GM13976 (cell line): Measurements from ENCODE around the gene SEMA3G.

ENCODE experiments used
- DNase-seq: peaks from one replicate; pipeline ENCODE4 v3.0.0; 2012; ENCODE audit warnings: low spot score
- CTCF ChIP-seq: IDR thresholded peaks from 2 replicates; pipeline ENCODE4 v1.5.1; 2012; ENCODE audit warnings: borderline replicate concordance, mild to moderate bottlenecking; ENCODE audit not compliant: insufficient read depth; ENCODE audit errors: extremely low read depth, missing control alignments, control extremely low read depth
- in situ Hi-C: fragments of 300-500 bp; cut with MboI; formaldehyde crosslinking; loops from one replicate; pipeline ENCODE4 v1.12.0; 2022; ENCODE audit warnings: low sequenced_read_pairs, mixed read lengths, inconsistent platforms; ENCODE audit not compliant: unreplicated experiment

Gene SEMA3G

GRCh38 chr3:52408466-52408865 is 36.4 kb downstream of the SEMA3G start:
- no peak for TF ChIP-seq CTCF
- DNase-seq: no peak
- in situ Hi-C loops: no loop called here

- TF ChIP-seq CTCF: no peak
- in situ Hi-C loops: no loop called here
- DNase-seq: no peak
These were observed 37.1 kb downstream of the SEMA3G start for GRCh38 chr3:52407779-52408178.

GRCh38 chr3:52406791-52407510 is 38.0 kb downstream of the SEMA3G start:
- no peak for DNase-seq
- TF ChIP-seq CTCF: no peak
- in situ Hi-C loops: no loop called here

GRCh38 chr3:52406231-52406661 is 38.7 kb downstream of the SEMA3G start:
- in situ Hi-C loops: no loop called here
- no peak for DNase-seq
- no peak for TF ChIP-seq CTCF

- in situ Hi-C loops: no loop called here
- TF ChIP-seq CTCF: no peak
- no peak for DNase-seq
These were observed 39.2 kb downstream of the SEMA3G start for GRCh38 chr3:52405601-52406110.

- DNase-seq: no peak
- in situ Hi-C loops: no loop called here
- TF ChIP-seq CTCF: no peak
These were observed 39.8 kb downstream of the SEMA3G start for GRCh38 chr3:52405066-52405465.
